Measurements from ENCODE around the gene FAM120A. TPM values are rescaled to one million over a fixed set of nuclear protein-coding genes. Genes with fewer than 3 reads are reported as not detected.

Gene FAM120A
- total and polyA plus RNA-seq, 7 donors: 37.9 to 126 (median 70.1) TPM

- ATAC-seq: peak in 1 of 4 donors; percentile 28
- intact Hi-C loops (cut with DNase I): no loop called here
- DNase-seq: peak in 1 of 2 donors; percentile 62
- Histone ChIP-seq H3K9me3 (no peaks in the 10 kb centered on the region), H3K4me3 (no peak overlapping the region), H3K36me3 (ENCODE audit: insufficient read depth in 1 of 2, low read depth in 1 of 2) (no peaks in the 10 kb centered on the region), H3K27ac (no peak overlapping the region), H3K4me1 (peaks cover 35% of the 10 kb centered on the region), H3K27me3 (ENCODE audit: insufficient read depth in 3 of 3, low read length in 2 of 3) (no peaks in the 10 kb centered on the region)
- TF ChIP-seq CTCF (IDR thresholded peaks at IDR 0.05): no peak
- 46 to 54% (median 54%) methylated on average over 9 of the region's 9 CpGs for WGBS, 3 donors
These were observed 142.7 kb downstream of the FAM120A start for GRCh38 chr9:93594041-93594756.

- Histone ChIP-seq H3K27me3 (ENCODE audit: insufficient read depth in 3 of 3, low read length in 2 of 3) (no peaks in the 10 kb centered on the region), H3K9me3 (no peaks in the 10 kb centered on the region), H3K4me3 (no peak overlapping the region), H3K36me3 (ENCODE audit: insufficient read depth in 1 of 2, low read depth in 1 of 2) (no peaks in the 10 kb centered on the region), H3K27ac (no peak overlapping the region), H3K4me1 (peaks cover 31% of the 10 kb centered on the region)
- no peak for DNase-seq
- TF ChIP-seq CTCF (IDR thresholded peaks at IDR 0.05): no peak
- 89 to 91% (median 90%) methylated on average over 5 of the region's 5 CpGs for WGBS, 3 donors
- no peak for ATAC-seq
- intact Hi-C loops (cut with DNase I): no loop called here
These were observed 144.0 kb downstream of the FAM120A start for GRCh38 chr9:93595461-93595860.

- Histone ChIP-seq H3K36me3 (ENCODE audit: insufficient read depth in 1 of 2, low read depth in 1 of 2) (no peaks in the 10 kb centered on the region), H3K27me3 (ENCODE audit: insufficient read depth in 3 of 3, low read length in 2 of 3) (no peaks in the 10 kb centered on the region), H3K4me3 (no peak overlapping the region), H3K4me1 (peaks cover 31% of the 10 kb centered on the region), H3K27ac (no peak overlapping the region), H3K9me3 (no peaks in the 10 kb centered on the region)
- DNase-seq (no peak), ATAC-seq (no peak)
- TF ChIP-seq CTCF (IDR thresholded peaks at IDR 0.05): no peak
- WGBS, 3 donors: 63 to 74% (median 67%) methylated on average over 5 of the region's 5 CpGs
- intact Hi-C loops (cut with DNase I): no loop called here
These were observed 144.4 kb downstream of the FAM120A start for GRCh38 chr9:93595861-93596365.

- no peak for TF ChIP-seq CTCF (IDR thresholded peaks at IDR 0.05)
- Histone ChIP-seq H3K4me3 (no peak overlapping the region), H3K9me3 (no peaks in the 10 kb centered on the region), H3K27ac (no peak overlapping the region), H3K4me1 (peaks cover 31% of the 10 kb centered on the region), H3K27me3 (ENCODE audit: insufficient read depth in 3 of 3, low read length in 2 of 3) (no peaks in the 10 kb centered on the region), H3K36me3 (ENCODE audit: insufficient read depth in 1 of 2, low read depth in 1 of 2) (no peaks in the 10 kb centered on the region)
- DNase-seq (no peak), ATAC-seq (no peak)
- intact Hi-C loops (cut with DNase I): no loop called here
- 67 to 78% (median 67%) methylated on average over 4 of the region's 4 CpGs for WGBS, 3 donors
These were observed 144.9 kb downstream of the FAM120A start for GRCh38 chr9:93596399-93596798.

All from psoas muscle (tissue), 8 donors.